GM12873 (cell line): Measurements from ENCODE around the gene POLA2.

Experiments
- TF ChIP-seq, protein P1 (sequence below): IDR thresholded peaks from 2 replicates; pipeline ENCODE4 v1.5.1; 2012; ENCODE audit warnings: low read depth, mild to moderate bottlenecking, moderate library complexity, low read length, control low read depth; ENCODE audit not compliant: insufficient read depth; ENCODE audit errors: missing control alignments

Gene POLA2

DNA sequence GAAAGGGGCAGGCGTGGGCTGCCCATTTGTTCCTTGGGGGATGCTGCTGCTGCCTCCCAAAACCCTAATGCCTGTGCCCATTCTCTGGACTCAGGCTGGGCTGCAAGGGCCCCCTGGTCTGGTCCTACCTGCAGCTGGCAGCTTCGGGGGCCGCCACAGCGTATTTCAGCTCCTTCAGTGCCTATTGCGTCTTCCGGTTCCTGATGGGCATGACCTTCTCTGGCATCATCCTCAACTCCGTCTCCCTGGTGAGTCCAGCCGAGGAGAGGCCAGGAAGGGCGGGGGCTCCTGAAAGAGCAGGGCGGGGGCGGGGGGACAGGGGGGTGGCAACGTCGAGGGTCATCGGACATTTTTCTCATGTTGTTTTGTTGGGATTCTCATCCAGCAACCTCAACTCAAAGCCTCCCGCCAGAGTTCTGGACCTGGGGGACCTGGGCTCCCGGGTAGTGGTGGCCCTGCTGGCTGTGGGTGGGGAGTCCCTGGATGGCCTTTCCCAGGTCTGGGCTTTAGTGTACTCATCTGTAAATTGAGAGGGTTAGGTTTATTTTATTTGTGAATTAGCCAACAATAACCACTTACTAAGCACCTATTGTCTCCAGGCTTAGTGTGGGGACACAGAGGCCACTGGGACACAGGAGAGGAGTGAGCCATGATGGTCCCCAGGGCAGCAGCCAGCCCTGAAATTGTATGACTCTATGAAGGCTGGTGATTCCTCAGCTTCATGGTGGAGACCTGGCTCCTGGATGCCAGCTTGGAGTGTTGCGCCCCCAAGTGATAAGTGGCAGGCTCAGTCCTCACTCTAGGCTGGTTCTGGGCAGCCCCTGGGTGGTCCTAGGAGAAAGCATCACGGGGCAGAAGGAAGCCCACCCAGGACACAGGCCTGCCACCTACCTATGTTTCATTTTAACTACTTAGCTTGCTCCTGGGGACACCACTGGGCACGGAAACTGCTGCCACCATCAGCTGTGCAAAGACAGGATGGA is 44.0 kb upstream of the POLA2 start:
- TF ChIP-seq, protein P1, sequence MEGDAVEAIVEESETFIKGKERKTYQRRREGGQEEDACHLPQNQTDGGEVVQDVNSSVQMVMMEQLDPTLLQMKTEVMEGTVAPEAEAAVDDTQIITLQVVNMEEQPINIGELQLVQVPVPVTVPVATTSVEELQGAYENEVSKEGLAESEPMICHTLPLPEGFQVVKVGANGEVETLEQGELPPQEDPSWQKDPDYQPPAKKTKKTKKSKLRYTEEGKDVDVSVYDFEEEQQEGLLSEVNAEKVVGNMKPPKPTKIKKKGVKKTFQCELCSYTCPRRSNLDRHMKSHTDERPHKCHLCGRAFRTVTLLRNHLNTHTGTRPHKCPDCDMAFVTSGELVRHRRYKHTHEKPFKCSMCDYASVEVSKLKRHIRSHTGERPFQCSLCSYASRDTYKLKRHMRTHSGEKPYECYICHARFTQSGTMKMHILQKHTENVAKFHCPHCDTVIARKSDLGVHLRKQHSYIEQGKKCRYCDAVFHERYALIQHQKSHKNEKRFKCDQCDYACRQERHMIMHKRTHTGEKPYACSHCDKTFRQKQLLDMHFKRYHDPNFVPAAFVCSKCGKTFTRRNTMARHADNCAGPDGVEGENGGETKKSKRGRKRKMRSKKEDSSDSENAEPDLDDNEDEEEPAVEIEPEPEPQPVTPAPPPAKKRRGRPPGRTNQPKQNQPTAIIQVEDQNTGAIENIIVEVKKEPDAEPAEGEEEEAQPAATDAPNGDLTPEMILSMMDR, result no peak

DNA sequence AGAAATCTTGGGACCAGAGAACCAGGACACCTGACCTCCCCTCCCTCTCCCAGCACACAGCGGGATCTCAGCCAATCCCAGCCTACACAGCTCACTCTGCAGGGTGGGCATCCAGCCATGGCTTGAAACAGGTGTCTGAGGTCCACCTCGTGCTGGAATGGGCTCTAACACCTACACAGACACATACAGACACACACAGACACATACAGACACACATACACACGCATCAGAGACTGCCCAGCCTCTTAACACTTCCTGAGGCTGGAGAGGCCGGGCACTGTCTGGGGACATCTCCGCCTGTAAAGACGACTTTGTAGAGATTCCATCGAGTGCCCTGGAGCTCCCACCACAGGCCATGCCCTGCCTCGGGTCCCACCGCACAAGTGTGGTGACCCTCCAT is 43.3 kb upstream of the POLA2 start:
- TF ChIP-seq, protein P1, result no peak

DNA sequence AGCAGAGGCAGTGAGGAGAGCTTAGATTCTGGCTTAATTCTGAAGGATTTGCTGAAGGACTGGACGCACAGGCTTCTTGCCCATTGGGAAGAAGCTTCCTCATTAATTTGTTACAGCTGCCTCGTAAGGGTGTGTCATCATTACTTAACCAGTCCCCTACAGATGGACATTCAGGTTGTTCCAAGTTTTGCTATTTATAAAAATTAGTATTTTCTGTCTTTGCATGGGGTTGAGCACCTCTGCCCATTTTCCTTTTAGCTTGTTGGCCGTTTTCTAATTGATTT is 41.9 kb upstream of the POLA2 start:
- TF ChIP-seq, protein P1, result no peak

DNA sequence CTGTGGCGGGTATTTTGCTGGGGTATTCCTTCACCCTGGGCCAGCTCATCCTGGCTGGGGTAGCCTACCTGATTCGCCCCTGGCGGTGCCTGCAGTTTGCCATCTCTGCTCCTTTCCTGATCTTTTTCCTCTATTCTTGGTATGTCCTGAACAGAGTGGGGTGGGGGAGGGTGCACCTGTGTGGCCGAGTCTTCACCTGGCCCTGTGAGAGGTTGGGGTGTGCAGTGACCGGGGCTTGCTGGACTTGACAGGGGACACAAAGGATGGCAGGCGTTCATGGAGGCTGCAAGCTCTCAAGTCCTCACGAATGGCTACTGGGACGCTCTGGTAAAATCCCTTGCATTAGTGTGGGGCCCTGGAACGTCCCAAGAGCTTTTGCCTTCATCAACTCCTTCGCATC is 40.7 kb upstream of the POLA2 start:
- TF ChIP-seq, protein P1, result no peak

DNA sequence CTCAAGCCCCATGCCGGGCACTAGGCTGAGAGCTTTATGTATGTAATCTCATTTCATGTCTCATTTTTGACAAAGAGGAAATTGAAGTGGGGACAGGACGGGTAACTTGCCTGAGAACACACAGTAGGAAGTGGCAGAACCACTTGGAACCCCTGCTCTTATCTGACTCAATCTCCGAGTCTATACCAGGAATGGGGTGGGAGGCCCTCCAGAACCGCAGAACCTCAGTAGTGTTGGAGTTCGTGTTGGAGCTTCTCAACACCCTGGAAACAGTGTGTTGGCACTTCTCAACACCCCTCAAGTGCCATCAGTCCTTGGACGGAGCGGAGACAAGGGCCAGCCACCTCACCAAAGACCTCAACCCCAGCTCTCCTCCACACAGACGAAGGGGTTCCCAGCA is 38.8 kb upstream of the POLA2 start:
- TF ChIP-seq, protein P1, result no peak

DNA sequence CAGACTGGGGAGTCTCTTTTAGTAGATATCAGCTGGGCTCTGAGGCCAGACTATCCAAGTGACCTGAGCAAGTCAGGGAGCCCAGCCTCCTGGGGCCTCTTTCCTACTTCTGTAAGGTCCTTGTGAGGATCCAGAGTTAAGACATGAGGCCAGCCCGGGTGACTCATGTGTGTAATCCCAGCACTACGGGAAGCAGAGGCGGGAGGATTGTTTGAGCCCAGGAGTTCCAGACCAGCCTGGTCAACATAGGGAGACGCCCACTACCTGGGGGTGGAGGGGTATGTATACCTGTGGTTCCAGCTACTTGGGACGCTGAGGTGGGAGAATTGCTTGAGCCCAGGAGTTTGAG is 36.9 kb upstream of the POLA2 start:
- TF ChIP-seq, protein P1, result no peak

DNA sequence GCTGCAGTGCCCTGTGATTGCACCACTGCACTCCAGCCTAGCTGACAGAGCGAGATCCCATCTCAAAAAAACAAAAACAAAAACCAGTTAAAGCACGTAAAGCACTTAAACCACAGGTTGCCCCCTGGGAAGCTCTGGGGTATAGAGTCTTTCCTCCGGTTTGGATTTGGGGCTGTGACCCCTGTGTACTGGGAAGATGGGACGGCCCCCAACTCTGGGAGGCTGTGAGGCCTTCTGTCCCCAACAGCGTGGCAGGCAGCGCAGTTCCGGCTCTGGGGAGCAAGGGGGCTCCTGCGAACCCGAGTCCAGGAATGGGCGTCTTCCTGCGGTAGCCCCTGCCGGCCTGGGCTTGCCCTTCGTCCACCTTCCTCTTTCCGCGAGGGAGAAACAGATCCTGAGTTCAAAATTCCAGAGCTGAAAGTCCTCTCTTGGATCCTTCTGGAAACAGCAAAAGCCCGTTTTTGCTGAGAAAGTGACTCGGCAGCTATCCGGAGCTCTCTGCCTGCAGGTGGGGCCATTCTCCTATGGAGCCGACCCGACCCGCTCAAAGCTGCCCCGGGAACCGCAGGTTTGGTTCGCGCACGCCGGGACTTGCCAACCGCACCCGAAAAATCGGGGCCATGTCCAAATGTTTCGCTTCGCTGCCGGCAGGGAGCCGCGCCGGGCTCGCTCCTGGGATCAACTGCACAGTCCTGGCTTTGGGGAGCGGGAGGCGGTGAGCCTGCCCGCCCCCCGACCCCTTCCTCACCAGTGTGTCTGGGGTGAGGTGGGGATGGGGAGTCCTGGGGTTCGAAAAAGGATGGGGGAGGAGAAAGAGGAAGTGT is 36.3 kb upstream of the POLA2 start:
- TF ChIP-seq, protein P1, result peak; percentile 58
